Activated T-cell treated with anti-CD3 and anti-CD28 coated beads, Interleukin-2, amount 50 U/mL, for 48 hours (primary cell): ENCODE data around the gene FUCA2.
A peak's percentile ranks its signal among the peaks of the same experiment; 100 is the strongest.
"Not testable (repeated sequence)": the region's sequence is repeated elsewhere in the genome, so short reads cannot be mapped to it uniquely, and the experiment has no call there.

Source experiments
- DNase-seq, 2 experiments: peaks; one replicate each; pipeline ENCODE4 v3.0.0-alpha.2; 2020

FUCA2 gene

GRCh38 chr6:143535189-143535614 is 23.7 kb upstream of the FUCA2 start:
- DNase-seq: no peak

- DNase-seq: no peak
Observed at GRCh38 chr6:143531720-143532499, 20.4 kb upstream of the FUCA2 start.

- no peak for DNase-seq
Observed at GRCh38 chr6:143529095-143529494, 17.6 kb upstream of the FUCA2 start.

GRCh38 chr6:143528164-143528811 is 16.8 kb upstream of the FUCA2 start:
- DNase-seq: no peak

GRCh38 chr6:143527677-143528076 is 16.2 kb upstream of the FUCA2 start:
- no peak for DNase-seq

- no peak for DNase-seq
Observed at GRCh38 chr6:143525356-143525755, 13.8 kb upstream of the FUCA2 start.

GRCh38 chr6:143522039-143522600 is 10.6 kb upstream of the FUCA2 start:
- no peak for DNase-seq

GRCh38 chr6:143517447-143517773 is 5.9 kb upstream of the FUCA2 start:
- no peak for DNase-seq

GRCh38 chr6:143516690-143517446 is 5.3 kb upstream of the FUCA2 start:
- DNase-seq: no peak

GRCh38 chr6:143515766-143516355 is 4.3 kb upstream of the FUCA2 start:
- no peak for DNase-seq

GRCh38 chr6:143515061-143515760 is 3.7 kb upstream of the FUCA2 start:
- no peak for DNase-seq

GRCh38 chr6:143513410-143513809 is 1.9 kb upstream of the FUCA2 start:
- DNase-seq: peak; percentile 56 to 60

- DNase-seq: not testable (repeated sequence)
Observed at GRCh38 chr6:143510326-143510725, 1.2 kb downstream of the FUCA2 start.

GRCh38 chr6:143507358-143508145 is 4.0 kb downstream of the FUCA2 start:
- no peak for DNase-seq

- DNase-seq: no peak
Observed at GRCh38 chr6:143506620-143507019, 4.9 kb downstream of the FUCA2 start.

GRCh38 chr6:143506199-143506598 is 5.3 kb downstream of the FUCA2 start:
- DNase-seq: no peak

GRCh38 chr6:143505537-143505936 is 6.0 kb downstream of the FUCA2 start:
- DNase-seq: no peak

GRCh38 chr6:143505111-143505510 is 6.4 kb downstream of the FUCA2 start:
- DNase-seq: no peak

GRCh38 chr6:143504369-143504768 is 7.2 kb downstream of the FUCA2 start:
- DNase-seq: no peak

GRCh38 chr6:143501851-143502250 is 9.7 kb downstream of the FUCA2 start:
- no peak for DNase-seq

GRCh38 chr6:143498428-143498827 is 13.1 kb downstream of the FUCA2 start:
- DNase-seq: no peak

- DNase-seq: no peak
Observed at GRCh38 chr6:143496974-143497373, 14.5 kb downstream of the FUCA2 start.
